OCI-LY7 (cell line): ENCODE data around the gene EHD3. TPM values are rescaled to one million over a fixed set of nuclear protein-coding genes. Genes with fewer than 3 reads are reported as not detected.
A peak's percentile ranks its signal among the peaks of the same experiment; 100 is the strongest.

Experiments used
- BruUV-seq: library from RNA; stranded (reverse); fragments of 400-500 nt; replicated peaks from 2 replicates; lab custom pipeline; 2021; lab: Mats Ljungman, UMichigan
- CTCF ChIA-PET: fragments of 300-600 bp; sonication (Branson Sonifier 250); formaldehyde crosslinking; loops from one replicate; lab custom pipeline; 2022; ENCODE audit warnings: antibody characterized with exemption; ENCODE audit not compliant: unreplicated experiment; lab: Charles Lee
- POLR2A ChIA-PET: fragments of 300-600 bp; sonication (Branson Sonifier 250); formaldehyde crosslinking; loops from one replicate; lab custom pipeline; 2022; ENCODE audit warnings: antibody characterized with exemption; lab: Charles Lee
- DNase-seq: peaks from one replicate; pipeline ENCODE4 v3.0.0-alpha.2; 2015; ENCODE audit warnings: low spot score
- H2AFZ ChIP-seq: fragments of 200-600 bp; sonication (generic), shearing (Covaris generic); 2 replicates; pipeline ENCODE4 v1.6.1; 2014; ENCODE audit warnings: mild to moderate bottlenecking, antibody characterized with exemption, low read length, moderate library complexity
- H3K27ac ChIP-seq: fragments of 200-600 bp; sonication (generic); 2 replicates; pipeline ENCODE4 v1.5.1; 2014; ENCODE audit warnings: mixed run types, low read depth, mild to moderate bottlenecking, moderate library complexity, low read length, inconsistent platforms; ENCODE audit not compliant: poor library complexity, severe bottlenecking
- H3K36me3 ChIP-seq: fragments of 200-600 bp; sonication (generic); 2 replicates; pipeline ENCODE4 v1.6.1; 2014; ENCODE audit warnings: mild to moderate bottlenecking, antibody characterized with exemption, low read length, moderate library complexity, mixed read lengths; ENCODE audit not compliant: insufficient read depth
- H3K4me1 ChIP-seq: fragments of 200-600 bp; sonication (generic); 2 replicates; pipeline ENCODE4 v1.5.1; 2014; ENCODE audit warnings: mild to moderate bottlenecking, low read length; ENCODE audit not compliant: insufficient read depth, poor library complexity, severe bottlenecking
- H3K4me2 ChIP-seq: fragments of 200-600 bp; sonication (generic); 2 replicates; pipeline ENCODE4 v1.6.1; 2014; ENCODE audit warnings: mild to moderate bottlenecking, low read length
- H3K4me3 ChIP-seq: fragments of 200-600 bp; sonication (generic); 2 replicates; pipeline ENCODE4 v1.5.1; 2014; ENCODE audit warnings: mild to moderate bottlenecking, low read depth, low read length; ENCODE audit not compliant: poor library complexity, severe bottlenecking
- H3K79me2 ChIP-seq: fragments of 200-600 bp; sonication (generic); 2 replicates; pipeline ENCODE4 v1.6.1; 2016; ENCODE audit warnings: low read depth, mild to moderate bottlenecking, low read length, moderate library complexity, mixed read lengths; ENCODE audit not compliant: insufficient read depth
- H3K9me2 ChIP-seq: fragments of 200-600 bp; sonication (generic); 2 replicates; pipeline ENCODE4 v1.6.1; 2016; ENCODE audit warnings: mild to moderate bottlenecking, low read length, mixed read lengths; ENCODE audit not compliant: insufficient read depth
- H3K9me3 ChIP-seq: fragments of 200-600 bp; sonication (generic); 2 replicates; pipeline ENCODE4 v1.6.1; 2014; ENCODE audit warnings: mild to moderate bottlenecking, mixed run types, low read length, mixed read lengths
- H4K20me1 ChIP-seq: fragments of 200-600 bp; sonication (generic); 2 replicates; pipeline ENCODE4 v1.6.1; 2014; ENCODE audit warnings: mild to moderate bottlenecking, antibody characterized with exemption, low read length, moderate library complexity, mixed read lengths; ENCODE audit not compliant: insufficient read depth
- CTCF ChIP-seq: fragments of 200-600 bp; sonication (generic); conservative IDR thresholded peaks from 2 replicates; pipeline ENCODE4 v1.5.1; 2014; ENCODE audit warnings: mild to moderate bottlenecking, antibody characterized with exemption, low read length, moderate library complexity, mixed read lengths
- EZH2phosphoT487 ChIP-seq: fragments of 200-600 bp; sonication (generic); IDR thresholded peaks from 2 replicates; pipeline ENCODE4 v1.6.1; 2018; ENCODE audit warnings: low read depth, borderline replicate concordance, mild to moderate bottlenecking, mixed run types, antibody characterized with exemption, low read length, moderate library complexity, mixed read lengths
- intact Hi-C: fragments of 100-400 bp; cut with micrococcal nuclease; formaldehyde crosslinking; loops from one replicate; pipeline ENCODE4 v1.10.0; 2022; ENCODE audit not compliant: unreplicated experiment
- total RNA-seq, 2 experiments: library from RNA; depleted of rRNA in 1 of 2; stranded (reverse); fragments of >200 nt in 1 of 2; shearing (Covaris generic) in 1 of 2; gene quantifications; 2 replicates each; pipeline ENCODE4 v1.2.3, GENCODE V29; 2014 to 2022

Gene EHD3
- total RNA-seq, 2 experiments from 2014 or later, result 0.73 to 3.4 TPM

GRCh38 chr2:31227711-31228125, 6.2 kb upstream of the EHD3 start:
- Histone ChIP-seq H3K9me3 (no peaks in the 10 kb centered on the region), H4K20me1 (no peaks in the 10 kb centered on the region), H3K4me3 (no peak overlapping the region), H3K79me2 (no peaks in the 10 kb centered on the region), H3K27ac (no peak overlapping the region), H3K4me2 (peak overlapping the region; percentile 53; the same call in 1 of the 2 replicates), H3K36me3 (no peaks in the 10 kb centered on the region), H3K4me1 (peaks cover 40% of the 10 kb centered on the region), H3K9me2 (no peaks in the 10 kb centered on the region), H2AFZ (no peak overlapping the region)
- no peak for DNase-seq
- ChIA-PET CTCF (interaction anchor here (1.7 kb wide), 1 partner anchor 28 kb away, joined by 3 read pairs; no protein-coding TSS in a partner anchor), POLR2A (interaction anchor here (1.3 to 1.8 kb wide), 2 partner anchors 29 to 34 kb away, joined by 5 to 6 read pairs; no protein-coding TSS in a partner anchor)
- intact Hi-C loops, result no loop called here
- no peak for TF ChIP-seq EZH2phosphoT487
- TF ChIP-seq CTCF, result no peak
- no TSS peak for BruUV-seq

- H3K9me2 ChIP-seq, result no peaks in the 10 kb centered on the region
- H3K4me2 ChIP-seq, result peak overlapping the region; percentile 53
- intact Hi-C loops, result no loop called here
- no peaks in the 10 kb centered on the region for H3K79me2 ChIP-seq
- peaks cover 49% of the 10 kb centered on the region for H3K4me1 ChIP-seq
- no peak overlapping the region for H3K27ac ChIP-seq
- no TSS peak for BruUV-seq
- no peaks in the 10 kb centered on the region for H3K9me3 ChIP-seq
- H3K4me3 ChIP-seq, result no peak overlapping the region
- no peaks in the 10 kb centered on the region for H3K36me3 ChIP-seq
- CTCF ChIA-PET, result interaction anchor here (0.7 to 1.7 kb wide), 2 partner anchors 10 to 27 kb away, joined by 3 read pairs; no protein-coding TSS in a partner anchor
- peak; percentile 37 for DNase-seq
- TF ChIP-seq EZH2phosphoT487, result no peak
- TF ChIP-seq CTCF, result no peak
- H2AFZ ChIP-seq, result peak overlapping the region; percentile 51; the same call in 1 of the 2 replicates
- POLR2A ChIA-PET, result interaction anchor here (0.7 to 1.8 kb wide), 3 partner anchors 27 to 637 kb away, joined by 3 to 7 read pairs (median 5); no protein-coding TSS in a partner anchor
- no peaks in the 10 kb centered on the region for H4K20me1 ChIP-seq
These were observed 5.2 kb upstream of the EHD3 start for GRCh38 chr2:31228717-31229116.

- intact Hi-C loops, result no loop called here
- no peaks in the 10 kb centered on the region for H3K9me3 ChIP-seq
- CTCF ChIA-PET, result no interaction called here
- no peaks in the 10 kb centered on the region for H3K79me2 ChIP-seq
- no peak overlapping the region for H3K4me3 ChIP-seq
- peaks cover 65% of the 10 kb centered on the region for H3K4me1 ChIP-seq
- BruUV-seq, result no TSS peak
- TF ChIP-seq EZH2phosphoT487, result no peak
- TF ChIP-seq CTCF, result no peak
- DNase-seq, result no peak
- no peak overlapping the region for H3K4me2 ChIP-seq
- POLR2A ChIA-PET, result interaction anchor here (1.0 kb wide), 1 partner anchor 963 kb away, joined by 3 read pairs; no protein-coding TSS in a partner anchor
- no peaks in the 10 kb centered on the region for H3K36me3 ChIP-seq
- H2AFZ ChIP-seq, result no peak overlapping the region
- no peaks in the 10 kb centered on the region for H4K20me1 ChIP-seq
- H3K9me2 ChIP-seq, result no peaks in the 10 kb centered on the region
- no peak overlapping the region for H3K27ac ChIP-seq
These were observed 3.2 kb upstream of the EHD3 start for GRCh38 chr2:31230751-31231150.
